Occipital lobe (tissue), 2 donors: ENCODE results near the gene TMEM121B. TPM values are rescaled to one million over a fixed set of nuclear protein-coding genes. Genes with fewer than 3 reads are reported as not detected.
"Not testable (repeated sequence)": the region's sequence is repeated elsewhere in the genome, so short reads cannot be mapped to it uniquely, and the experiment has no call there.

Source experiments
- DNase-seq: peaks from one replicate; lab custom pipeline; 2025; lab: John Stamatoyannopoulos, UW
- total RNA-seq: library from RNA; depleted of rRNA; stranded (reverse); fragments of >200 nt; gene quantifications from one replicate; pipeline ENCODE4 v1.2.3, GENCODE V29; 2014

TMEM121B gene
- total RNA-seq, result 10.0 TPM

DNA sequence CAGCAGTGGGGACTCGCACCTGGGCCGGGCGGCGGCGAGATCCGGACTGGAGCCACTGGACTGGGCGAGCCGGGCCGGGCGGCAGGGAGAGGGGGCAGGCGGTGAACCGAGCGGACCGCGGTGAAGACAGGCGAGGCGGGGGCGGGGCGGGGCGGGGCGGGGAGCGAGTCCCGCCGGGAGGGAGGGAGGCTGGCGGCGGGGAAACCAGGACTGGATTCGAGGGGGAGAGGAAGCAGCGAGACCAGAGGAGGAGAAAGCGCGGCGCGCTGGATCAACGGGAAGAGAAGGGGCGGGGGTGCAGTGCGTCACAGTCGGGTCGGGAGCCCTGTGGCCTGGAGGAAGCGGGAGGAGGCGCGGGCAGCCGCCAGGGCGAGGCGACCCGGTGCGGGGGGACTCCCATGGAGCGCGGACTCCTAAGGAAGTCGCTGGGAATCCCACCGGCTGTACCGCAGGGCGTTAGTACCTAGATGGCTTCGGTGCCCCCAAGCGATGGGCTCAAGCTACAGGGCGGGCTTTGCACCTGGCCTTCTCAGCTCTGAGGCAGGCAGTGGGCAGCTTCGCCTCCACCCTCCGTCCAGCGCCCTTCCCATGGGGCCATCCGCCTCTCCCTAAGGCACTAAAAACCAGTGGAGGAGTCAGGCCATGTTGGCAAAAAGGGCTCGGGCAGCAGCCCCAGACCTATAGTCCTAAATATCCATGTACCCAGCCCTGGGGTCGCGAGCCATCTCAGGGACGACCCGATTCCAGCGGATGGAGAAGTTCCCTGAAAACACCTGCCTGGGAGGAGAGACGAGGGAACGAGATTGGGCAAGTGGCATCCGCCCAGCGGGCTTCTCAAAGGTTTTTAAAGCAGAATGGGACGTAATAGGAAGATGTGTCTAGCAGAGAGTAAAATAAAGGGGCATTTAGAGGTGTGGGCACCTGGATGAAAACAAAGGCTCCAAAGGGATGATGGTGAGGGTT lies at the start of gene TMEM121B:
Gene TMEM121B, minus strand, starts transcription at position 128 of the 963 bp plus-strand sequence. CDS start 233 bp downstream, outside the sequence.
- DNase-seq, result peak; percentile 79

DNA sequence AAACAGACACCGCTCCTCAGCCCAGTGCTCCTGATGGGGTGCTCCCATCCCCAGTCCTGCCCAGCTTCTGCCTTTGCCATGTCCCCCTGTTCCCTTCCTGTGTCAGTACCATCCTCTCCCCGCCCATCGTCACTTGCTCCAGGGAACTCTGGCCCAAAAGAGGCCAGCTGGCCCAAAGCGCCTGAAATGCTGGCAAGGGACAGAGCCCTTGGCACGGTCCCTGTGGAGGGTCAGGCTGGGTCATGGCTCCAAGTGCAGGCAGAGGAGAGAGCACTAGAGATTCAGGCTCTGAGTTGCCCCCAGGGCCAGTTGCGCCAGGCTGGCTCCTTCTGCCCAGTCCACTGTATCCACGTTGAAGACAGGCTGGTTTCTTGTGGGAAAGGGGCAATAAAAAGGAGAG lies 46.3 kb upstream of the TMEM121B start:
- DNase-seq, result no peak

DNA sequence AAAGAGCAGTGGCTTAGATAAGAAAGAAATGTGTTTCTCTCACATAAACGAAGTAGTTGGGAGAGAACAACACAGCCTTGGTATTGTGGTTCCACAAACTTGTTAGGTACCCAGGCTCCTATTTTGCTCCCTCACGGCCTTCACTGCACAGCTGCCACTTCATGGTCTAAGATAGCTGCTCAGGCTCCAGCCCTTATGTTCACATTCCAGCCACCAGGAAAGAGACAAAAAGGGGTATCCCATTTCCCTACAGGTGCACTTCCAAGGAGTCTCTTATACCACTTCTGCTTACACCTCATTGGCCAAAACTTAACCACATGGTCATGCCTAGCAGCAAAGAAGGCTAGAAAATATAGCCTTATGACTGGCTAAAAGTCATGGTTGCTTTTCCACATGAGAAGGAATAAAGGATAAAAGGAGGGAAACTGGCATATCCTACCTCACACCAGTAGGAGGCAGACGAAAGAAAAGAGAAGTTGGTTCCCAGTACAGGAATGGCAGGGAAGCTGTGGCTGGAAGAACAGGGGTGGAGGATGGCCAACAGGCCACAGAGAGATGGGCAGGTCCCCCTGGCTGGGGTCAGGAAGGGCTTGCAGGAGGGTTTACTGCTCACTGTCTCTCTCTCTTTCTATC lies 43.3 kb upstream of the TMEM121B start:
- no peak for DNase-seq

DNA sequence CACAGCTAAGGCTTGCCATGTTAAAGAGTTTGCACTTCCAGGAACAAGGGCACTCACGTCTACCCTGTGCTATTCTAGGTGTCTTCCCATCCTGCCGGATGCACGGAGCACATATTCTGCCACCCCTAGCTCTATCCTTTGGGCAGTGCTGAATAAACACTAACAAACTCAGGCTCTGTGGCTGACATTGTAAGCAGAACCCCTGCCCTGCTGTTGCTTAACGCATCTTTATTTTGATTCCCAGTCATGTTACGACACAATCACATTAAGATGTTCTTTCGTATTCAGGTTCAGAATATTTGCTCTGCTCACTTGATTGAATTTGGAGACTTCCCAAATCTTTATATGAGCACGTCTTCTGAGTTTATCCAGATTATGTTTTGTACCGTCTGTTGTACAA lies 41.6 kb upstream of the TMEM121B start:
- no peak for DNase-seq

DNA sequence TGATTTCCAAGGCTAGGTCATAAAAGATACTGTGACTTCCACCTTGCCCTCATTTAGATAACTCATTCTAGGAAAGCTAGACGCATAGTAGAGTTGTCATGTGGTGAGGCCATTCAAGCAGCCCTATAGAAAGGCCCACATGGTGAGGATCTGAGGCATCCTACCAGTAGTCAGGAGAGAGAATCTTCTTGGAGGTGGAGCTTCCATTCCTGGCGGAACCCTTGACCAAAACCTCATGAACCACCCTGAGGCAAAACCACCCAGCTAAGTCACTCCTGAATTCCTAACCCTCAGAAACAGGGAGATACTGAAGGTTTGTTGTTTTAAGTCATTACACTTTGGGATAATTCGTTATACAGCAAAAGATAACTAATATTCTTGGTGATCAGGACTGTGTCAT lies 40.8 kb upstream of the TMEM121B start:
- no peak for DNase-seq

DNA sequence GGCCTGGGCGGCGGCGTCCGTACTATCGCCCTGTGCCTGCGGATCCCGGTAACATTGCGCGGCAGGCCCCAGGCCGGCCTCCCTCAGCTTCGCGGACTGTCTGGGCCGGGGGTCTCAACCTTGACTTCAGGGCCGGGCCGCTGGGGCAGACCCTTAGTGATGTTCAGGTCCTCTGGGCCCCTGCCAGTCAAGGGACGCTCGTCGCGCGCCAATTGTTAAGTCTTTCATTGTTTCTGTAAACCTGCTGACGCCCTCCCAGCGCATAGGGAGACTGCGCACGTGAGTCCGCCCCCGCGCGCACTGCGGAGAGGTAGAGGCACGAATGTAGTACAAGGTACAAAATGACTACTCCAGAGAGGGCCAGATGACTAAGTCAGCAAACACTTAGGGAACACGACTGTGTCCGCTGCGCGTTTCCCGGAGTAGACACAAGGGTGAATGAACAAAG lies 38.4 kb upstream of the TMEM121B start:
- peak; percentile 64 for DNase-seq

DNA sequence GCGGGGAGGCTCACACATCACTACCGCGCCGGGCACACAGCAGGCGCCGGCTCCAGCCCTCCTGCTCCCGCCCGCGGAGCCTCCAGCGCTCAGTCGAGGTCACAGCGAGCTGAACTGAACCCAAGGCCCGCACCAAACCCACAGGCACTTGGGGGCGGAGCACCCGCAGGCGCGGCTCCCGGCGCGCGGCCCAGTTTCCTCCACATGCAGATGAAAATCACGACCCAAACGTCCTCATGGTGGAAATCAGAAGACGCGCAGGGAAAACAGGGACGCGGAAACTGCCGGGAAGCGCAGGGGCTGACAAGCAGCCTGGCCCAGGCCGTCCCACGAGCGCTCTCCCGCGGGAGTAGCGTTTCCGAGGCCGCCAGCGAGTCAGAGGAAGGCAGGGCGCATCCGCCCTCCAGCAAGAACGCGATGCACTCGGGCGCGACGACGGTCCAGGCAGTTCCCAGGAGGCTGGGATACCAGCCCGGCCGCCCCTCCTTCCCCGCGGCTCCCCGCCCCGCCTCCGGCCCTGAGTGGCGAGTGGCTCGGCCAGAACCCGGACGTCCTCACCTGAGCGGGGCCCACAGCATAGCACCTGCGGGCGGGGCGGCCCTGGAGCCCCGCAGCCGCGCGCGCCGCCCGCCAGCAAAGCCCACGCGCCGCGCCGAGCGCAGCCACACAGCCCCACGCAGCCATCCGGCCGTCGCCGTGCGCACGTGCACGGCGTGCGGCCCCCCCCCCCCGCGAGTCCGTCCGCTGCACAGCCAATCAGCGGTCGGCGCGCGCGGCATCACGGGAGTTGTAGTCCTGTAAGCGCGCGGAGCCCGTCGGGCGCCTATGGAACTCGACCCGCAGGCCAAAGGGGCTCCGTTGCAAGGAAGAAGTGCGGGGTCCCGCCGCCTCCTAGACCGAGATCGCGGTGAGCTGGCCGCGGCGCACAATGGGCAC lies 37.7 kb upstream of the TMEM121B start, which contains the start of gene HDHD5:
Gene HDHD5, minus strand, starts transcription at position 710 of the 936 bp plus-strand sequence. Its CDS starts 26 bp downstream, at position 684.
- DNase-seq, result peak; percentile 88

- DNase-seq, result no peak
These were observed 37.0 kb upstream of the TMEM121B start for GRCh38 chr22:17158176-17158567.

GRCh38 chr22:17157714-17158113 lies 36.6 kb upstream of the TMEM121B start:
- no peak for DNase-seq

GRCh38 chr22:17155941-17156340 lies 34.8 kb upstream of the TMEM121B start:
- DNase-seq, result no peak

- no peak for DNase-seq
These were observed 31.8 kb upstream of the TMEM121B start for GRCh38 chr22:17152971-17153370.

- DNase-seq, result no peak
These were observed 31.2 kb upstream of the TMEM121B start for GRCh38 chr22:17152340-17152739.

DNA sequence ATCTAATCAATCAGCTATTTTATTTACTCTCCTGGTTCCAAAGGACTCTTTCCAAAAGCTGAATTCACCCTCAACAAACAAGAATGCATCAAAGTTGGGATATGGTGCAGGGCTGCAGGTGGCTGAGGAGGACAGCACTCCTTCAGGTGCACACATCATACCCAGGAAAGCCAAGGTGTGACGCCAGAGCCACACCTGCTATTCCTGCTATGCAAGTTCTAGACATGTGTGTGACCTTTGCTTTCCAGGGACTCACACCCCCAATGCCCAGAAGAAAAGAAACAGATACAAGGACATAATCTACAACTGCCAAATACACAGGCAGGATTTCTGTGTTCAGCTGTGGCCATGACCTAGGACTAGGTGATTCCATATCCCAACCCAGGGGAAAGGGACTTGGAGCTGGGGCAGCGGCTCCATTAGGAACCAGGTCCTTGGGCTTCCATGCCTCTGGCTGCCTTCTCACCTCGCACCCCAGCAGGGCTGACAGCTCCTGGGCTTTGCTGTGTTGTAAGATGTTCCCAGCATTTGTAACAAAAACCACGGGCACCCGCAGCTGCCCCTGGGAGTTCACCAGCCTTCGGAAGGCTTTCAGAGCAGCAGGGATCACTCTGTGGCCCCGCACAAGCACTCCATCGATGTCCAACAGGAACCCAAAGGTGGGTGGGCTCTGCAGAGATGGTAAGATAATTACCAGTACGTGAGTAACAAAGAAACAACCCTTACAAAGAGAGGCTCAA lies 28.1 kb upstream of the TMEM121B start:
- DNase-seq, result no peak

GRCh38 chr22:17147458-17147857 lies 26.3 kb upstream of the TMEM121B start:
- not testable (repeated sequence) for DNase-seq

GRCh38 chr22:17145021-17145680 lies 24.0 kb upstream of the TMEM121B start:
- DNase-seq, result no peak

GRCh38 chr22:17143826-17144225 lies 22.7 kb upstream of the TMEM121B start:
- DNase-seq, result no peak

DNA sequence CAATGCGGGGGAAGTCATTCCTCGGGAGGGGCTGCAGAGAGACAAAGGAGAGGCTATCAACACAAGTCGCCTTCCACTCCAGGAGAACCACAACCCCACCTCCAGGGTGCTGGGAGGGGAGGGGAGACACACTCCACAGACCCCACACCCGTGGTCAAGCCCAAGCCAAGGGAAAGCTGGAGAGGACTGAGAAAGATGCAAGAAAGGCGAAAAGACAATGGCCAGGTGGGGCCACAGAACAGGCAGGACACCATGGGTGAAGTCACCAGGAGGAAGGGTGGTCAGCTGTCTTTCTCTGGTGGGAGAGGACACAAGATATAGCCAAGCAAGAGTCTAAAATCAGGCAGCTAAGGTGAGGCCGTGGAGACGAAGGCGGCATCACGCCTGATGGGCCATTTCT lies 21.9 kb upstream of the TMEM121B start:
- DNase-seq, result no peak

GRCh38 chr22:17140826-17141766 lies 19.9 kb upstream of the TMEM121B start:
- DNase-seq, result no peak

GRCh38 chr22:17140022-17140421 lies 18.9 kb upstream of the TMEM121B start:
- no peak for DNase-seq
